Measurements from ENCODE around the gene CATSPER1.

GRCh38 chr11:66011785-66012303 lies 14.4 kb downstream of the CATSPER1 start, which contains the start of gene CST6:
- TF ChIP-seq REST (IDR thresholded peaks at IDR 0.05; ENCODE audit: low read depth, low read length) (no peak), FOSL2 (IDR thresholded peaks at IDR 0.05; ENCODE audit: borderline replicate concordance, low read depth) (no peak), CTCF (IDR thresholded peaks at IDR 0.05) (no peak), POLR2AphosphoS5 (IDR thresholded peaks at IDR 0.05; ENCODE audit: low read depth, low read length) (no peak), RAD21 (IDR thresholded peaks at IDR 0.05; ENCODE audit: low read length) (no peak), RXRA (IDR thresholded peaks at IDR 0.05; ENCODE audit: borderline replicate concordance, low read depth) (no peak), NRF1 (IDR thresholded peaks at IDR 0.05; ENCODE audit: low read depth, low read length) (no peak), RFX5 (IDR thresholded peaks at IDR 0.05; ENCODE audit: low read length) (no peak), EP300 (IDR thresholded peaks at IDR 0.05; ENCODE audit: borderline replicate concordance in 1 of 2, low read depth in 1 of 2, low read length in 1 of 2) (no peak), ELF1 (IDR thresholded peaks at IDR 0.05) (no peak), EZH2phosphoT487 (IDR thresholded peaks at IDR 0.05; ENCODE audit: borderline replicate concordance, low read depth) (no peak), TAF1 (IDR thresholded peaks at IDR 0.05; ENCODE audit: borderline replicate concordance, low read depth, low read length) (no peak)

Data from SK-N-SH (cell line).